GM12878 (cell line): ENCODE data around the gene SIGLEC14. TPM values are rescaled to one million over a fixed set of nuclear protein-coding genes. Genes with fewer than 3 reads are reported as not detected.

Source experiments
- ATF7 ChIP-seq: fragments of 450-650 bp; IDR thresholded peaks from 2 replicates; pipeline ENCODE4 v1.6.1; 2016; ENCODE audit warnings: low read depth, mild to moderate bottlenecking
- BCL3 ChIP-seq: IDR thresholded peaks from 2 replicates; pipeline ENCODE4 v1.6.1; 2011; ENCODE audit warnings: borderline replicate concordance, low read depth, mild to moderate bottlenecking, moderate library complexity, low read length; ENCODE audit not compliant: insufficient read depth, poor library complexity, severe bottlenecking
- BCLAF1 ChIP-seq: fragments of 450-650 bp; IDR thresholded peaks from 2 replicates; pipeline ENCODE4 v1.6.1; 2017; ENCODE audit warnings: antibody characterized with exemption, mild to moderate bottlenecking, moderate library complexity
- BMI1 ChIP-seq: fragments of 450-650 bp; IDR thresholded peaks from 2 replicates; pipeline ENCODE4 v1.6.1; 2016; ENCODE audit warnings: mild to moderate bottlenecking, moderate library complexity, borderline replicate concordance
- CBX5 ChIP-seq: sonication (generic); IDR thresholded peaks from 2 replicates; pipeline ENCODE4 v1.6.1; 2016; ENCODE audit warnings: low read depth, moderate library complexity, mild to moderate bottlenecking, inconsistent platforms
- CREB1 ChIP-seq: IDR thresholded peaks from 2 replicates; pipeline ENCODE4 v1.6.1; 2012; ENCODE audit warnings: low read depth, mild to moderate bottlenecking, inconsistent platforms
- EZH2 ChIP-seq: IDR thresholded peaks from 2 replicates; pipeline ENCODE4 v1.6.1; 2012; ENCODE audit warnings: low read depth, mild to moderate bottlenecking, control low read depth, inconsistent platforms, low read length, borderline replicate concordance; ENCODE audit not compliant: control insufficient read depth
- GATAD2B ChIP-seq: fragments of 450-650 bp; conservative IDR thresholded peaks from 2 replicates; pipeline ENCODE4 v1.6.1; 2017; ENCODE audit warnings: low read depth, mild to moderate bottlenecking, moderate library complexity
- HCFC1 ChIP-seq: fragments of 150-350 bp; IDR thresholded peaks from 2 replicates; pipeline ENCODE4 v1.6.1; 2014; ENCODE audit warnings: low read length
- IRF4 ChIP-seq: IDR thresholded peaks from 2 replicates; pipeline ENCODE4 v1.6.1; 2011; ENCODE audit warnings: low read depth, low read length
- KAT2A ChIP-seq: conservative IDR thresholded peaks from 2 replicates; pipeline ENCODE4 v1.6.1; 2011; ENCODE audit warnings: low read depth, low read length; ENCODE audit not compliant: control insufficient read depth
- NRF1 ChIP-seq: conservative IDR thresholded peaks from 2 replicates; pipeline ENCODE4 v1.6.1; 2011; ENCODE audit warnings: mild to moderate bottlenecking, low read depth, low read length, improper control_type of control experiment
- POLR2AphosphoS5 ChIP-seq: IDR thresholded peaks from 2 replicates; pipeline ENCODE4 v1.6.1; 2011; ENCODE audit warnings: mild to moderate bottlenecking, low read length, inconsistent platforms
- POU2F2 ChIP-seq: IDR thresholded peaks from 3 replicates; pipeline ENCODE4 v1.6.1; 2011; ENCODE audit warnings: low read depth, mild to moderate bottlenecking, low read length, borderline replicate concordance
- RAD51 ChIP-seq: fragments of 450-650 bp; IDR thresholded peaks from 2 replicates; pipeline ENCODE4 v1.6.1; 2016; ENCODE audit warnings: moderate library complexity, mild to moderate bottlenecking, inconsistent platforms
- REST ChIP-seq: IDR thresholded peaks from 2 replicates; pipeline ENCODE4 v1.6.1; 2012; ENCODE audit warnings: mild to moderate bottlenecking, low read depth, low read length
- SMAD5 ChIP-seq: IDR thresholded peaks from 2 replicates; pipeline ENCODE4 v1.6.1; 2016; ENCODE audit warnings: antibody characterized with exemption, low read depth
- SMARCA5 ChIP-seq: fragments of 450-650 bp; IDR thresholded peaks from 2 replicates; pipeline ENCODE4 v1.6.1; 2017; ENCODE audit warnings: mild to moderate bottlenecking
- YBX1 ChIP-seq: fragments of 450-650 bp; IDR thresholded peaks from 2 replicates; pipeline ENCODE4 v1.6.1; 2016; ENCODE audit warnings: antibody characterized with exemption
- ZBED1 ChIP-seq: IDR thresholded peaks from 2 replicates; pipeline ENCODE4 v1.6.1; 2016; ENCODE audit warnings: borderline replicate concordance
- ZNF592 ChIP-seq: fragments of 450-650 bp; IDR thresholded peaks from 2 replicates; pipeline ENCODE4 v1.6.1; 2017; ENCODE audit warnings: mild to moderate bottlenecking, moderate library complexity
- polyA plus RNA-seq, 11 experiments: library from polyadenylated mRNA; depleted of rRNA in 4 of 11; unstranded in 6 of 11; stranded (reverse) in 5 of 11; fragments of >200 nt; fragmentation: Nextera tagmentation in 4 of 11; fragmentation: Illumina TruSeq in 1 of 11; extraction: Ambion mirVana in 4 of 11; extraction: Trizol in 1 of 11; gene quantifications; 1 replicate in 1 of 11; 2 replicates in 10 of 11; pipeline versions ENCODE4 v1.2.1 to v1.2.3, GENCODE V29; 2011 to 2016; ENCODE audit warnings: inconsistent platforms in 2 of 11, missing spikeins in 2 of 11, low read depth in 1 of 11
- total RNA-seq, 4 experiments: library from RNA; depleted of rRNA in 3 of 4; stranded (reverse); fragments of >200 nt in 3 of 4; fragmentation: Illumina TruSeq in 1 of 4; extraction: Trizol in 1 of 4; gene quantifications; 2 replicates each; pipeline versions ENCODE4 v1.2.1 to v1.2.3, GENCODE V29; 2013 to 2021

The SIGLEC14 gene
- total and polyA plus RNA-seq, 10 of the 15 experiments (the other 5 are each of a cell fraction or from before 2014, with no cell fraction given): 0.57 to 8.4 (median 4.6) TPM

- no peak for TF ChIP-seq RAD51
- TF ChIP-seq CREB1: 0 out of 2 replicates have a peak, but pooled peaks have one; percentile 32
- no peak for TF ChIP-seq BCL3
- no peak for TF ChIP-seq REST
- TF ChIP-seq BCLAF1: no peak
- no peak for TF ChIP-seq KAT2A
- TF ChIP-seq BMI1: no peak; the same call in 1 of the 2 replicates
- TF ChIP-seq GATAD2B: peak; percentile 78
- no peak for TF ChIP-seq SMAD5
- peak; percentile 62; the same call in 1 of the 3 replicates for TF ChIP-seq POU2F2
- TF ChIP-seq HCFC1: no peak
- no peak for TF ChIP-seq YBX1
- TF ChIP-seq POLR2AphosphoS5: no peak
- TF ChIP-seq ZNF592: no peak
- TF ChIP-seq IRF4: peak; percentile 65; the same call in 1 of the 2 replicates
- no peak for TF ChIP-seq EZH2
- TF ChIP-seq ZBED1: no peak
- no peak for TF ChIP-seq NRF1
- TF ChIP-seq ATF7: peak; percentile 42; the same call in 1 of the 2 replicates
- no peak for TF ChIP-seq SMARCA5
- TF ChIP-seq CBX5: no peak
These were observed 25.4 kb downstream of the SIGLEC14 start (continued) for GRCh38 chr19:51621178-51621577.
